Measurements from ENCODE around the gene TIAM1.

DNA sequence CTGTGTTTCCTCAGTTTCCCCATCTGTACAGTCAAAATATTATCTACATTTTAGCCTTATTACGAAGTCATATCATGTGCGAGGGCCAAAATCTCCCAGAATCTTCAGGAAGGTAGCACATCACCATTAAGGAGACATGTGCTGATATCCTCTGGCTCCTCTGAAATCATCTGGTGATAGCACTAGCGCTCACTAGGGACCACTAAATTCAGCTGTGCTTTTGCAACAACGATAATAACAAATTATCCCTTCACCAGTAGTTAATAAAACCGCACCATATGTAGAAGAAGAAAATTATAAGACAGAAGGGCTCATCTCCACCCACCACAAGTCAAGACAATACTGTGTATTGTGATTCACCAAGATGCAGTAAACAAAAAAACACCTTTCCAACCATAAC, 53.3 kb downstream of the TIAM1 start:
- no peak for TF ChIP-seq EZH2 (IDR thresholded peaks at IDR 0.05; ENCODE audit: low read depth)
- TF ChIP-seq, protein P1, sequence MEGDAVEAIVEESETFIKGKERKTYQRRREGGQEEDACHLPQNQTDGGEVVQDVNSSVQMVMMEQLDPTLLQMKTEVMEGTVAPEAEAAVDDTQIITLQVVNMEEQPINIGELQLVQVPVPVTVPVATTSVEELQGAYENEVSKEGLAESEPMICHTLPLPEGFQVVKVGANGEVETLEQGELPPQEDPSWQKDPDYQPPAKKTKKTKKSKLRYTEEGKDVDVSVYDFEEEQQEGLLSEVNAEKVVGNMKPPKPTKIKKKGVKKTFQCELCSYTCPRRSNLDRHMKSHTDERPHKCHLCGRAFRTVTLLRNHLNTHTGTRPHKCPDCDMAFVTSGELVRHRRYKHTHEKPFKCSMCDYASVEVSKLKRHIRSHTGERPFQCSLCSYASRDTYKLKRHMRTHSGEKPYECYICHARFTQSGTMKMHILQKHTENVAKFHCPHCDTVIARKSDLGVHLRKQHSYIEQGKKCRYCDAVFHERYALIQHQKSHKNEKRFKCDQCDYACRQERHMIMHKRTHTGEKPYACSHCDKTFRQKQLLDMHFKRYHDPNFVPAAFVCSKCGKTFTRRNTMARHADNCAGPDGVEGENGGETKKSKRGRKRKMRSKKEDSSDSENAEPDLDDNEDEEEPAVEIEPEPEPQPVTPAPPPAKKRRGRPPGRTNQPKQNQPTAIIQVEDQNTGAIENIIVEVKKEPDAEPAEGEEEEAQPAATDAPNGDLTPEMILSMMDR (conservative IDR thresholded peaks at IDR 0.05), result no peak

Measured in PC-9 (cell line).